Measurements from ENCODE around the gene OR8B12.

OR8B12 gene

DNA sequence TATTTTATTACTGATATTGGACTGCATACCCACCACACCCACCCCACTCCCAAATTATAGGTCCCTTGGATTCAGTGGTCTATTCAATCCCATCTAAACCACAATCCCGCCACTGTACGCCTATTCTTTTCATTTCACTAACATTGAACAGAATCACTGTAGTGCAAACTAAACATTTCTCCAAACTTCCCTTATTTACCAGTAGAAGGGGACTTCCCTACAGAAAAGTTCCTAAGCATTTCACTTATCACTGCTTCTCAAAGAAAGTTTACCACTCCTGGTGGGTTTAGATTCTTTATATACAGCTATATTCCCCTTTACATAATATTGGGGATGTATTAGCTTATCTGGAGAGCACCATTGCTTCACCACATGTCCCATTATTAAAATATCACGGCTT, 29.3 kb downstream of the OR8B12 start:
- Histone ChIP-seq H3K36me3 (no peaks in the 10 kb centered on the region), H3K4me3 (ENCODE audit: low read depth in 1 of 2, low read length in 1 of 2) (no peak overlapping the region)
- TF ChIP-seq, protein P1, sequence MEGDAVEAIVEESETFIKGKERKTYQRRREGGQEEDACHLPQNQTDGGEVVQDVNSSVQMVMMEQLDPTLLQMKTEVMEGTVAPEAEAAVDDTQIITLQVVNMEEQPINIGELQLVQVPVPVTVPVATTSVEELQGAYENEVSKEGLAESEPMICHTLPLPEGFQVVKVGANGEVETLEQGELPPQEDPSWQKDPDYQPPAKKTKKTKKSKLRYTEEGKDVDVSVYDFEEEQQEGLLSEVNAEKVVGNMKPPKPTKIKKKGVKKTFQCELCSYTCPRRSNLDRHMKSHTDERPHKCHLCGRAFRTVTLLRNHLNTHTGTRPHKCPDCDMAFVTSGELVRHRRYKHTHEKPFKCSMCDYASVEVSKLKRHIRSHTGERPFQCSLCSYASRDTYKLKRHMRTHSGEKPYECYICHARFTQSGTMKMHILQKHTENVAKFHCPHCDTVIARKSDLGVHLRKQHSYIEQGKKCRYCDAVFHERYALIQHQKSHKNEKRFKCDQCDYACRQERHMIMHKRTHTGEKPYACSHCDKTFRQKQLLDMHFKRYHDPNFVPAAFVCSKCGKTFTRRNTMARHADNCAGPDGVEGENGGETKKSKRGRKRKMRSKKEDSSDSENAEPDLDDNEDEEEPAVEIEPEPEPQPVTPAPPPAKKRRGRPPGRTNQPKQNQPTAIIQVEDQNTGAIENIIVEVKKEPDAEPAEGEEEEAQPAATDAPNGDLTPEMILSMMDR (IDR thresholded peaks at IDR 0.05) = no peak

DNA sequence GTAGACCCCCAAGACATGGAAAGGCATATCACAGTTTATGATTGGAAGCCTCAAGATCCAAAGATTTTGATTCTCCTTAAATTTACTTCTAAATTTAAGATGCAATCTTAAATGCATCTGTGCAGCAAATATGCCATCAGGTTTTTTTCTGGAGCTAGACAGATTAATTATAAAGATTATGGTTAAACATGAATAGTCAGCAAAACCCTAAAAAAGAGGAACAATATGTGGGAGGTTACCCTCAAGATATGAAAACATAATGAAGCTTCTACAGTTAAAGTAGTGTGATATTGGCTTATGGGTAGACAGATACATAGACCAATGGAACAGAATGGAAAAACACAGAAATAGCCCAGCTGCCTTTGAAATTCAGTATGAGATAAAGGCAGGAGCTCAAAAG, 31.7 kb downstream of the OR8B12 start:
- TF ChIP-seq, protein P1 (IDR thresholded peaks at IDR 0.05) = no peak

More for the DNA sequence above, 29.3 kb downstream of the OR8B12 start:
- Histone ChIP-seq H3K4me1 (ENCODE audit: control insufficient read depth in 1 of 2, insufficient read depth in 1 of 2, low read depth in 1 of 2, low read length in 1 of 2) (no peaks in the 10 kb centered on the region), H3K27me3 (no peaks in the 10 kb centered on the region), H3K9me3 (no peaks in the 10 kb centered on the region), H3K27ac (no peak overlapping the region)

DNA sequence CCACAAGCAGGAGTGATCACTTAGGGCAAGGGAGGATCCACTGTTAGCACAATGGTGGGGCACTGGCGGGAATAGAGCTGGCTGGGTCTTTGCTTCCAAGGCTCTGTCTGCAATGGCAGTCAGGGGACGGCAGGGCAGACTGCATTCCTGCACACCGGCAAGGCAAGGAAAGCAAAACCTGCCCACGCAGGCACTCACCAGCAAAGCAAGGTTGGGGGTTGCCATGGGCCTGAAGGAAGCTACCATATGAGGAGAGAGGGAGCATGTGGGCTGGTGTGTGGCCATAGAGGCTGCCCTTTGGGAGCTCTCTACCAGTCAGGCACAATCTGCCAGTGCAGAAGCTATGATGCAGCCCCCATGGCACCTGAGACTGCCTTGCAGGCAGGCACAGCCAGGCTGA, 33.2 kb downstream of the OR8B12 start:
- Histone ChIP-seq H3K4me1 (ENCODE audit: control insufficient read depth in 1 of 2, insufficient read depth in 1 of 2, low read depth in 1 of 2, low read length in 1 of 2) (no peaks in the 10 kb centered on the region), H3K27me3 (no peaks in the 10 kb centered on the region), H3K36me3 (no peaks in the 10 kb centered on the region), H3K4me3 (ENCODE audit: low read depth in 1 of 2, low read length in 1 of 2) (no peak overlapping the region), H3K9me3 (no peaks in the 10 kb centered on the region), H3K27ac (no peak overlapping the region)
- TF ChIP-seq, protein P1 (IDR thresholded peaks at IDR 0.05) = no peak

More for the DNA sequence above, 31.7 kb downstream of the OR8B12 start:
- H3K27ac ChIP-seq = no peak overlapping the region
- no peaks in the 10 kb centered on the region for H3K9me3 ChIP-seq
- no peaks in the 10 kb centered on the region for H3K4me1 ChIP-seq (ENCODE audit: control insufficient read depth in 1 of 2, insufficient read depth in 1 of 2, low read depth in 1 of 2, low read length in 1 of 2)
- no peak overlapping the region for H3K4me3 ChIP-seq (ENCODE audit: low read depth in 1 of 2, low read length in 1 of 2)
- no peaks in the 10 kb centered on the region for H3K36me3 ChIP-seq
- H3K27me3 ChIP-seq = no peaks in the 10 kb centered on the region

DNA sequence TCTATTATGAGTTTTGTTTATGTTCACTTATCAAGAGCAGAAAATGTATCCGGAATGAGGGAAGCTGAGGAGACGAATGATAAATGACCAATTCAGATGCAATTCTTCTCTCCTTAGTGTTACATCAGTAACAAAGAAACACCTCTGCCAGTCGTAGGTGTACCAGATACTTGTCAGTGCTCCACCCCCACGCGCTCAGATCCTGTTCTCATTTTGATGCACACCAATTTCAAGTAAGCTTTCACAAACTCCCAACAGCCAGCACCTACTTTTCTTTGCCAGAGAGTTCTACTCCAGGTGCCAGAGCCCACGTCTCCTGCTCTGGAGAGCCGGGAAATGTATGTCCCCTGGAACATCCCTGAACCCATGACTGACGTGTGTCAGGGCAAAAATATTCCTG, 43.7 kb downstream of the OR8B12 start:
- no peak overlapping the region for H3K27ac ChIP-seq
- H3K27me3 ChIP-seq = no peaks in the 10 kb centered on the region
- H3K4me3 ChIP-seq (ENCODE audit: low read depth in 1 of 2, low read length in 1 of 2) = no peak overlapping the region
- H3K4me1 ChIP-seq (ENCODE audit: control insufficient read depth in 1 of 2, insufficient read depth in 1 of 2, low read depth in 1 of 2, low read length in 1 of 2) = no peaks in the 10 kb centered on the region
- no peaks in the 10 kb centered on the region for H3K36me3 ChIP-seq
- TF ChIP-seq, protein P1 (IDR thresholded peaks at IDR 0.05) = no peak
- H3K9me3 ChIP-seq = no peaks in the 10 kb centered on the region

GRCh38 chr11:124493016-124493655, 50.3 kb downstream of the OR8B12 start:
- Histone ChIP-seq H3K9me3 (no peaks in the 10 kb centered on the region), H3K27ac (no peak overlapping the region), H3K4me3 (ENCODE audit: low read depth in 1 of 2, low read length in 1 of 2) (no peak overlapping the region), H3K27me3 (no peaks in the 10 kb centered on the region), H3K4me1 (ENCODE audit: control insufficient read depth in 1 of 2, insufficient read depth in 1 of 2, low read depth in 1 of 2, low read length in 1 of 2) (no peaks in the 10 kb centered on the region), H3K36me3 (no peaks in the 10 kb centered on the region)
- TF ChIP-seq, protein P1 (IDR thresholded peaks at IDR 0.05) = no peak
